Measurements from ENCODE around the gene CRIP3.

The CRIP3 gene

DNA sequence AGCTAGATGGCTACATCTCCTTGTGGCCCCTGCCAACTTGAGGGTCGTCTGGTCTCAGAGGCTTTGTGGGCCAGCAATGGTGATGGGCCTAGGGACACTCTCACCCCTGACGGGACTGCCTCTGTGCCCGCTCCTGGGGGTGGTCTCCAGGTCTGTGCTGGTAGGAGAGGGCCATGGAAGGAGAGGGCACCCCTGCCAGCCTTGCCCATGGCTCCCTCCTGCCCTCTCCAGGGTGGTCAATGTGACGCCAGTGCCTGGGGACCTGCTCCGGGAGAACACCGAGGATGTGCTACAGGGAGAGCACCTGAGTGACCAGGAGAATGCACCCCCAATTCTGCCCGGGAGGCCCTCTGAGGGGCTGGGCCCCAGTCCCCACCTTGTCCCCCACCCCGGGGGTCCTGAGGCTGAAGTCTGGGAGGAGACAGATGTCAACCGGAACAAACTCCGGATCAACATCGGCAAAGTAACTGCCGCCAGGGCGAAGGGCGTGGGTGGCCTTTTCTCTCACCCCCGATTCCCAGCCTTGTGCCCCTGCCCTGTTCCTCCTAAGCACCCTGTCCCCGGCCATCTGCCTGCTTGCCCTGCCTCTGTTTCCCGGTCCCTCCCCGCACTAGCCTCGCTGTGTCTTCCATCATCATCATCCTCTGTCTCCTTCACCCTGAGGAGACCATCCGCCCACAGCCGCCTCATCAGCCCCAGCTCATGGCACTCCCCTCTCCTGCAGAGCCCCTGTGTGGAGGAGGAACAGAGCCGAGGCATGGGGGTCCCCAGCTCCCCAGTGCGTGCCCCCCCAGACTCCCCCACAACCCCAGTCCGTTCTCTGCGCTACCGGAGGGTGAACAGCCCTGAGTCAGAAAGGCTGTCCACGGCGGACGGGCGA, 49.6 kb downstream of the CRIP3 start:
- Histone ChIP-seq H3K36me3 (ENCODE audit: control insufficient read depth in 2 of 2, insufficient read depth in 1 of 2, low read length in 2 of 2) (no peaks in the 10 kb centered on the region), H3K9me3 (ENCODE audit: control insufficient read depth, insufficient read depth, low read depth, low read length) (no peaks in the 10 kb centered on the region), H3K4me1 (ENCODE audit: control insufficient read depth, insufficient read depth, low read length) (no peaks in the 10 kb centered on the region), H3K4me3 (ENCODE audit: low read depth, low read length) (no peak overlapping the region), H3K27ac (ENCODE audit: extremely low read depth, low read depth, low read length) (no peak overlapping the region)
- POLR2A ChIA-PET: no interaction called here
- CTCF ChIA-PET: interaction anchor here (0.6 to 7.6 kb wide), 3 partner anchors 75 to 96 kb away, joined by 3 to 83 read pairs (median 3); no protein-coding TSS in a partner anchor
- TF ChIP-seq ZNF529 (tag by site-specific recombination; IDR thresholded peaks at IDR 0.05; ENCODE audit: insufficient replicate concordance): no peak
- 0 out of 2 replicates have a peak, but pooled peaks have one; percentile 8 for TF ChIP-seq ZFHX2 (tag by site-specific recombination; conservative IDR thresholded peaks at IDR 0.05)
- no peak for TF ChIP-seq ZNF658 (tag by site-specific recombination; IDR thresholded peaks at IDR 0.05)
- no peak for TF ChIP-seq OVOL3 (tag by site-specific recombination; IDR thresholded peaks at IDR 0.05)
- no peak for TF ChIP-seq ZNF223 (tag by site-specific recombination; IDR thresholded peaks at IDR 0.05)
- TF ChIP-seq KLF7 (tag by site-specific recombination; IDR thresholded peaks at IDR 0.05; ENCODE audit: borderline replicate concordance): no peak

DNA sequence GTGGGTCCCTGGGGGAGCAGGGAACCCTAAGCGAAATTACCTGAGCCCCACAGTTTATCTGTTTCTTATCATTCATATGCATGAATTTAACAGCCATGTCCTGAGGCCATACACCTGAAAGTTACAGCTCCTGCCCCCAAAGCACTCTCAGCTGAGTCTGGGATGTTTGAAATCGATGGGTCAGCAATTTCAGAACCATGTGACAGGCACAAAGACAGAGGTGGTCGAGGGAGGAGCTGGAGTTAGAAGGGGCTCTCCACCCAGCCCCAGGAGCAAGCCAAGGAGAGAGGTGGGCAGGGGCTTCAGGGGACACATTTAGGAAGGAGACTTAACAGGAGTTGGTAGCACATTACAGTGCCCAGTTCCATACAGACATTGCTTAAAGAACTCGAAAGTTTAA, 50.4 kb downstream of the CRIP3 start:
- no peak for TF ChIP-seq PRDM1 (tag by site-specific recombination; IDR thresholded peaks at IDR 0.05)
- TF ChIP-seq ZNF426 (tag by site-specific recombination; IDR thresholded peaks at IDR 0.05): no peak
- no peak for TF ChIP-seq ZNF433 (tag by site-specific recombination; IDR thresholded peaks at IDR 0.05; ENCODE audit: low read depth)
- TF ChIP-seq, protein P1, sequence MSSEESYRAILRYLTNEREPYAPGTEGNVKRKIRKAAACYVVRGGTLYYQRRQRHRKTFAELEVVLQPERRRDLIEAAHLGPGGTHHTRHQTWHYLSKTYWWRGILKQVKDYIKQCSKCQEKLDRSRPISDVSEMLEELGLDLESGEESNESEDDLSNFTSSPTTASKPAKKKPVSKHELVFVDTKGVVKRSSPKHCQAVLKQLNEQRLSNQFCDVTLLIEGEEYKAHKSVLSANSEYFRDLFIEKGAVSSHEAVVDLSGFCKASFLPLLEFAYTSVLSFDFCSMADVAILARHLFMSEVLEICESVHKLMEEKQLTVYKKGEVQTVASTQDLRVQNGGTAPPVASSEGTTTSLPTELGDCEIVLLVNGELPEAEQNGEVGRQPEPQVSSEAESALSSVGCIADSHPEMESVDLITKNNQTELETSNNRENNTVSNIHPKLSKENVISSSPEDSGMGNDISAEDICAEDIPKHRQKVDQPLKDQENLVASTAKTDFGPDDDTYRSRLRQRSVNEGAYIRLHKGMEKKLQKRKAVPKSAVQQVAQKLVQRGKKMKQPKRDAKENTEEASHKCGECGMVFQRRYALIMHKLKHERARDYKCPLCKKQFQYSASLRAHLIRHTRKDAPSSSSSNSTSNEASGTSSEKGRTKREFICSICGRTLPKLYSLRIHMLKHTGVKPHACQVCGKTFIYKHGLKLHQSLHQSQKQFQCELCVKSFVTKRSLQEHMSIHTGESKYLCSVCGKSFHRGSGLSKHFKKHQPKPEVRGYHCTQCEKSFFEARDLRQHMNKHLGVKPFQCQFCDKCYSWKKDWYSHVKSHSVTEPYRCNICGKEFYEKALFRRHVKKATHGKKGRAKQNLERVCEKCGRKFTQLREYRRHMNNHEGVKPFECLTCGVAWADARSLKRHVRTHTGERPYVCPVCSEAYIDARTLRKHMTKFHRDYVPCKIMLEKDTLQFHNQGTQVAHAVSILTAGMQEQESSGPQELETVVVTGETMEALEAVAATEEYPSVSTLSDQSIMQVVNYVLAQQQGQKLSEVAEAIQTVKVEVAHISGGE (tag by site-specific recombination; conservative IDR thresholded peaks at IDR 0.05; ENCODE audit: low read depth): no peak
- TF ChIP-seq ZNF239 (tag by site-specific recombination; IDR thresholded peaks at IDR 0.05): no peak
- no peak for TF ChIP-seq WT1 (tag by site-specific recombination; IDR thresholded peaks at IDR 0.05)
- no peak for TF ChIP-seq ZNF621 (tag by site-specific recombination; IDR thresholded peaks at IDR 0.05)
- TF ChIP-seq, protein P2, sequence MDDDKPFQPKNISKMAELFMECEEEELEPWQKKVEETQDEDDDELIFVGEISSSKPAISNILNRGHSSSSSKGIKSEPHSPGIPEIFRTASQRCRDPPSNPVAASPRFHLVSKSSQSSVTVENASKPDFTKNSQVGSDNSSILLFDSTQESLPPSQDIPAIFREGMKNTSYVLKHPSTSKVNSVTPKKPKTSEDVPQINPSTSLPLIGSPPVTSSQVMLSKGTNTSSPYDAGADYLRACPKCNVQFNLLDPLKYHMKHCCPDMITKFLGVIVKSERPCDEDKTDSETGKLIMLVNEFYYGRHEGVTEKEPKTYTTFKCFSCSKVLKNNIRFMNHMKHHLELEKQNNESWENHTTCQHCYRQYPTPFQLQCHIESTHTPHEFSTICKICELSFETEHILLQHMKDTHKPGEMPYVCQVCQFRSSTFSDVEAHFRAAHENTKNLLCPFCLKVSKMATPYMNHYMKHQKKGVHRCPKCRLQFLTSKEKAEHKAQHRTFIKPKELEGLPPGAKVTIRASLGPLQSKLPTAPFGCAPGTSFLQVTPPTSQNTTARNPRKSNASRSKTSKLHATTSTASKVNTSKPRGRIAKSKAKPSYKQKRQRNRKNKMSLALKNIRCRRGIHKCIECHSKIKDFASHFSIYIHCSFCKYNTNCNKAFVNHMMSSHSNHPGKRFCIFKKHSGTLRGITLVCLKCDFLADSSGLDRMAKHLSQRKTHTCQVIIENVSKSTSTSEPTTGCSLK (tag by site-specific recombination; IDR thresholded peaks at IDR 0.05): no peak
- no peak for TF ChIP-seq BCL11B (tag by site-specific recombination; IDR thresholded peaks at IDR 0.05; ENCODE audit: low read depth)
- TF ChIP-seq, protein P3, sequence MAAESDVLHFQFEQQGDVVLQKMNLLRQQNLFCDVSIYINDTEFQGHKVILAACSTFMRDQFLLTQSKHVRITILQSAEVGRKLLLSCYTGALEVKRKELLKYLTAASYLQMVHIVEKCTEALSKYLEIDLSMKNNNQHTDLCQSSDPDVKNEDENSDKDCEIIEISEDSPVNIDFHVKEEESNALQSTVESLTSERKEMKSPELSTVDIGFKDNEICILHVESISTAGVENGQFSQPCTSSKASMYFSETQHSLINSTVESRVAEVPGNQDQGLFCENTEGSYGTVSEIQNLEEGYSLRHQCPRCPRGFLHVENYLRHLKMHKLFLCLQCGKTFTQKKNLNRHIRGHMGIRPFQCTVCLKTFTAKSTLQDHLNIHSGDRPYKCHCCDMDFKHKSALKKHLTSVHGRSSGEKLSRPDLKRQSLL (tag by site-specific recombination; IDR thresholded peaks at IDR 0.05): no peak
- TF ChIP-seq SCRT1 (tag by site-specific recombination; IDR thresholded peaks at IDR 0.05; ENCODE audit: borderline replicate concordance): no peak
- no peaks in the 10 kb centered on the region for H3K9me3 ChIP-seq (ENCODE audit: control insufficient read depth, insufficient read depth, low read depth, low read length)
- H3K4me1 ChIP-seq (ENCODE audit: control insufficient read depth, insufficient read depth, low read length): no peaks in the 10 kb centered on the region
- ChIA-PET POLR2A (no interaction called here), CTCF (interaction anchor here (0.6 to 1.0 kb wide), 2 partner anchors 76 to 87 kb away, joined by 3 read pairs; no protein-coding TSS in a partner anchor)
- no peak overlapping the region for H3K27ac ChIP-seq (ENCODE audit: extremely low read depth, low read depth, low read length)
- H3K36me3 ChIP-seq (ENCODE audit: control insufficient read depth in 2 of 2, insufficient read depth in 1 of 2, low read length in 2 of 2): no peaks in the 10 kb centered on the region
- H3K4me3 ChIP-seq (ENCODE audit: low read depth, low read length): no peak overlapping the region
